AG09309 (cell line): ENCODE measurements around the gene ASB1.

Source experiments
- DNase-seq: peaks from one replicate; pipeline ENCODE4 v3.0.0-alpha.2; 2010; ENCODE audit warnings: low read depth
- H3K4me3 ChIP-seq: 2 replicates; pipeline ENCODE4 v1.5.1; 2011; ENCODE audit warnings: mild to moderate bottlenecking, low read depth, low read length, moderate library complexity; ENCODE audit not compliant: control insufficient read depth
- TF ChIP-seq, protein P1 (sequence below): IDR thresholded peaks from 2 replicates; pipeline ENCODE4 v1.5.1; 2011; ENCODE audit warnings: mild to moderate bottlenecking, low read depth, low read length, inconsistent platforms; ENCODE audit not compliant: insufficient read depth, control insufficient read depth; ENCODE audit errors: missing control alignments

The ASB1 gene

DNA sequence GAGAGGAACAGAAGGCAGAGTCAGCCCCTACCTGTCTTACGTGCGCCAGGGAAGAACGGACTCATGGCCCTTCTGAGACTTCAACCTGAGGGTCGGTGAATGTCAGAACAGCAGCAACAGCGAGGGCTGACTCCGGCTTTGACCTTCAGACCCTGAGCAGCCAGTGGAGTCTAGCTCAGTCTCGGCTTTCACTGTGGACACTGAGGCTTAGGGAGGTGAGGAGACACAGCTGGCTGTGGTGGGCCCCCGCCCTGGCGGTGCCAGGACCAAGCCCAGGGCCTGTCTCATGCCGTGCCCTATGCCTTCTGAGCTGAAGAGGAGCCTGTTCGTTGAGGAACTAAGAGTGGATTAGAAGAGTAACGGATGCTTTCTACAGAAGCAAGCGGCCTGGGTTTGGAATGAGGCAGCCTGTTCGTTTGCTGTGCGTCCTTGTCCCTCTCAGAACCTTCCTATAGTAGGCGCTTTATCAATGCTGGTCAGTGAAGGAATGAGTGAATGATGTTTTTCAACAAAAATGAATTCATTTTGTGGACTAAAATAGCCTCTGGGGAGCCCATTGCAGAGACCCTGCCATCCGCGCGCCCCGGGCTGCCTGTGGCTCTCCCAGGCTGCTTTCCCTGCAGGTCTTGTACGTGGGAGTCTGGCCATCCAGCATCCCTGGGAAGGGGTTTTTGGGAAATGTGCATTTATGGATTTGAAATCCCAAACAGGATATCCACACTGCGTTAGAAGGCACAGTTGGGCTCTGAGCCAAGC lies 38.9 kb downstream of the ASB1 start:
- DNase-seq = no peak

DNA sequence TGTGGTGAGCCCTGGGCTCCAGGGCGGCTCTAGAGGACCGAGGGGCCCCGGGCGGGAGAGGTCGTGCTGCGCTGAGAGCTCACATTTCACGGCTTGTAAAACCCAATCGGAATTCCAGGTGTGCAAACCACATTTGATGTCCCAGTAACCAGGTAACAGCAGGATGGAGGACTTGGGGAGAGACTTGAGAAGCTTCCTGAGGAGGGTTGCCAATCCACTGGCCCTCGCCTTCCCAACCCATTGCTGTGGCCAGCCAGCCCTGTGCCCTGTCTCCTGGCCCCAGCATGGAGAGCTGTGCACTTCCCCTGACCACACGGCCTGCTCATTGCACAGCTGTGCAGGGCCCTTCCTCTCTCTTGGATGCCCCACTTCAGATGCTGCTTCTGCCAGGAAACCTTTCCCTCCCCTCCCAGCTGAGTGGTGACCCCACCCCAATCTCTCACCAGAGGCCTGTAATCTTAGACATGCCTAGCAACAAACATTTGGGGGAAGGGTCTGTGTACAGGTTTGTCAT lies 39.6 kb downstream of the ASB1 start:
- TF ChIP-seq, protein P1, sequence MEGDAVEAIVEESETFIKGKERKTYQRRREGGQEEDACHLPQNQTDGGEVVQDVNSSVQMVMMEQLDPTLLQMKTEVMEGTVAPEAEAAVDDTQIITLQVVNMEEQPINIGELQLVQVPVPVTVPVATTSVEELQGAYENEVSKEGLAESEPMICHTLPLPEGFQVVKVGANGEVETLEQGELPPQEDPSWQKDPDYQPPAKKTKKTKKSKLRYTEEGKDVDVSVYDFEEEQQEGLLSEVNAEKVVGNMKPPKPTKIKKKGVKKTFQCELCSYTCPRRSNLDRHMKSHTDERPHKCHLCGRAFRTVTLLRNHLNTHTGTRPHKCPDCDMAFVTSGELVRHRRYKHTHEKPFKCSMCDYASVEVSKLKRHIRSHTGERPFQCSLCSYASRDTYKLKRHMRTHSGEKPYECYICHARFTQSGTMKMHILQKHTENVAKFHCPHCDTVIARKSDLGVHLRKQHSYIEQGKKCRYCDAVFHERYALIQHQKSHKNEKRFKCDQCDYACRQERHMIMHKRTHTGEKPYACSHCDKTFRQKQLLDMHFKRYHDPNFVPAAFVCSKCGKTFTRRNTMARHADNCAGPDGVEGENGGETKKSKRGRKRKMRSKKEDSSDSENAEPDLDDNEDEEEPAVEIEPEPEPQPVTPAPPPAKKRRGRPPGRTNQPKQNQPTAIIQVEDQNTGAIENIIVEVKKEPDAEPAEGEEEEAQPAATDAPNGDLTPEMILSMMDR = no peak

More for the DNA sequence above, 38.9 kb downstream of the ASB1 start:
- H3K4me3 ChIP-seq = no peak overlapping the region
- TF ChIP-seq, protein P1 = no peak

DNA sequence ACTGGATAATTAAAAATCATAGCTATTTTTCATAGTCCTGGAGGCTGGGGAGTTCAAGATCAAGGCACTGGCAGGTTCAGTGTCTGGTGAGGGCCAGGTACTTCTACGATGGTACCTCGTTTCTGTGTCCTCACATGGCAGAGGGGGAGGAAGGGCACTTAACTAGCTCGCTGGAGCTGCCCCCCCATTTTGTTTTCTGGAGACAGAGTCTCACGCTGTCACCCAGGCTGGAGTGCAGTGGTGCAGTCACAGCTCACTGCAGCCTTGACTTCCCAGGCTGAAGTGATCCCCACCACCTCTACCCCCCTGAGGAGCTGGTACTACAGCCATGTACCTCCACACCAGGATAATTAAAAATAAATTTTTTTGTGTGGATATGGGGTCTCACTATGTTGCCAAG lies 40.3 kb downstream of the ASB1 start:
- TF ChIP-seq, protein P1 = no peak

More for the DNA sequence above, 39.6 kb downstream of the ASB1 start:
- no peak overlapping the region for H3K4me3 ChIP-seq
- DNase-seq = no peak

DNA sequence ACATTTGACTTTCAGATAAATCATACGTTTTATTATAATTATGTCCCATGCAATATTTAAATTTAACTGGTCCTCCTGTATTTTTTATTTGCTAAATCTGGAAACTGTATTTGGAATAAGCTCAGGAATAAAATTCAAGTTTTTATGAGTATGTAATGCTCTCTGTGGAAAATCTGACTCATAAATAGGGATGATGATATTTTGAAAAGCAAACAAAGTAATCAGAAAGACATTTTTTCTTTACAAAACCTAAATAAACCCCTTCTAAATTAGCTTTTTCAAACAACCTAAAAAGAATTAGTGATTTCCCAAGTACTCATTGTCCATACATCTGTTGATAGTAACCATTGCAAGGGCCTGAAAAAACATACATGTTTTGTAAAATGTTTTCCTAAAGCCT lies 41.1 kb downstream of the ASB1 start:
- TF ChIP-seq, protein P1 = no peak
- DNase-seq = no peak

More for the DNA sequence above, 40.3 kb downstream of the ASB1 start:
- H3K4me3 ChIP-seq = no peak overlapping the region
- DNase-seq = no peak

DNA sequence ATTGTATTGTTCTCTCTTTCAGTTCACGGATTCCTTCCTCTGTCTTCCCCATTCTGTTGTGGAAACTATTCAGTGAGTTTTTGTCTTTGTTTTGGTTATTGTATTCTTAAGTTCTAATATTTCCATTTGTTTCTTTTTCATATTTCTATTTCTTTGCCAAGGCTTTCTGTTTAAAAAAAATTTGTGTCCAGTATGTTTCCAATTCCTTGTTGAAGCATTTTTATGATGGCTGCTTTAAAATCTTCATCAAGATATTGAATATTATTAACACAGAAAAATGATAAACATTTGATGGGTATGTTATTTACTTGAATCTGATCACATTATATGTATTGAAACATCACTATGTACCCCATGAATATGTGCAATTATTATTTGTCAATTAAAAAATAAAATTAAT lies 42.4 kb downstream of the ASB1 start:
- H3K4me3 ChIP-seq = no peak overlapping the region
- DNase-seq = no peak
- TF ChIP-seq, protein P1 = no peak

More for the DNA sequence above, 41.1 kb downstream of the ASB1 start:
- H3K4me3 ChIP-seq = no peak overlapping the region

DNA sequence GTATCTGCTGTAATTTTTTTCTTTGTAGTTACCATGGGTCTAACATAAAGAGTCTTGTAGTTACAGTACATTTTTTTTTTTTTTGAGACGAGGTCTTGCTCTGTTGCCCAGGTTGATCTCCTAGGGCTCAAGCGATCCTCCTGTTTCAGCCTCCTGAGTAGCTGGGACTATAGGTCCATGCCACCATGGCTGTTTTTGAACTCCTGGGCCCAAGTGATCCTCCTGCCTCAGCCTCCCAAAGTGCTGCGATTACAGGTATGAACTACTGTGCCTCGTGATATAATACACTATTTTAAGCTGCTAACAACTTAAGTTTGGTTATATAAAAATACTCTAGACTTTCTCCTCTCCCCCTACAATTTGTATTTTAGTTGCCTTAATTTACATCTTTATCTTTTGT lies 46.3 kb downstream of the ASB1 start:
- TF ChIP-seq, protein P1 = no peak
- DNase-seq = no peak
- no peak overlapping the region for H3K4me3 ChIP-seq
